Measurements from ENCODE around the gene GNAQ. TPM values are rescaled to one million over a fixed set of nuclear protein-coding genes. Genes with fewer than 3 reads are reported as not detected.
A peak's percentile ranks its signal among the peaks of the same experiment; 100 is the strongest.

The GNAQ gene
- total RNA-seq, 1 donor from 2014 or later, result 46.9 TPM

DNA sequence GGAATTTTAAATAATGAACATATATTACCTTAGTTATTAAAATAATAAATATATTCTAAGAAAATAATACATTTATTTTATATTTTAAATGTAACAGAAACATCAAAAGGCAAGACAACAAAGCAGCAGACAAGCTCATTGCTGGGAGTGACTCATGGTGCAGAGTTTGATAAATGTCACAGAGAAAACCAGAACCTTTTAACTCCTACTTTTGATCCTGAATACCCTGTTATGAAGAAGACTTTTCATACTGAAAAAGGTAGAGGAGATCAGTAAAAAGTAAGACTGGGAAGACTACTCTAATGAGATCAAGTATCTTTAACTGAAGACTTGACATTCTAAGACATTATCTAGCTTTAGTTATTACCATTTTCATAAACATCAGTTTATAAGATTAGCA is 284.4 kb downstream of the GNAQ start:
- Mint-ChIP-seq H3K36me3 (peaks cover 12% of the 10 kb centered on the region), H3K27me3 (ENCODE audit: low read depth) (no peaks in the 10 kb centered on the region), H3K27ac (no peak overlapping the region), H3K9me3 (peaks cover 12% of the 10 kb centered on the region), H3K4me1 (peaks cover 39% of the 10 kb centered on the region), H3K4me3 (no peak overlapping the region)
- TF ChIP-seq, protein P1, sequence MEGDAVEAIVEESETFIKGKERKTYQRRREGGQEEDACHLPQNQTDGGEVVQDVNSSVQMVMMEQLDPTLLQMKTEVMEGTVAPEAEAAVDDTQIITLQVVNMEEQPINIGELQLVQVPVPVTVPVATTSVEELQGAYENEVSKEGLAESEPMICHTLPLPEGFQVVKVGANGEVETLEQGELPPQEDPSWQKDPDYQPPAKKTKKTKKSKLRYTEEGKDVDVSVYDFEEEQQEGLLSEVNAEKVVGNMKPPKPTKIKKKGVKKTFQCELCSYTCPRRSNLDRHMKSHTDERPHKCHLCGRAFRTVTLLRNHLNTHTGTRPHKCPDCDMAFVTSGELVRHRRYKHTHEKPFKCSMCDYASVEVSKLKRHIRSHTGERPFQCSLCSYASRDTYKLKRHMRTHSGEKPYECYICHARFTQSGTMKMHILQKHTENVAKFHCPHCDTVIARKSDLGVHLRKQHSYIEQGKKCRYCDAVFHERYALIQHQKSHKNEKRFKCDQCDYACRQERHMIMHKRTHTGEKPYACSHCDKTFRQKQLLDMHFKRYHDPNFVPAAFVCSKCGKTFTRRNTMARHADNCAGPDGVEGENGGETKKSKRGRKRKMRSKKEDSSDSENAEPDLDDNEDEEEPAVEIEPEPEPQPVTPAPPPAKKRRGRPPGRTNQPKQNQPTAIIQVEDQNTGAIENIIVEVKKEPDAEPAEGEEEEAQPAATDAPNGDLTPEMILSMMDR (IDR thresholded peaks at IDR 0.05; ENCODE audit: unreplicated experiment), result no peak
- no peak for DNase-seq (ENCODE audit: low spot score in 2 of 2, unreplicated experiment in 2 of 2)

DNA sequence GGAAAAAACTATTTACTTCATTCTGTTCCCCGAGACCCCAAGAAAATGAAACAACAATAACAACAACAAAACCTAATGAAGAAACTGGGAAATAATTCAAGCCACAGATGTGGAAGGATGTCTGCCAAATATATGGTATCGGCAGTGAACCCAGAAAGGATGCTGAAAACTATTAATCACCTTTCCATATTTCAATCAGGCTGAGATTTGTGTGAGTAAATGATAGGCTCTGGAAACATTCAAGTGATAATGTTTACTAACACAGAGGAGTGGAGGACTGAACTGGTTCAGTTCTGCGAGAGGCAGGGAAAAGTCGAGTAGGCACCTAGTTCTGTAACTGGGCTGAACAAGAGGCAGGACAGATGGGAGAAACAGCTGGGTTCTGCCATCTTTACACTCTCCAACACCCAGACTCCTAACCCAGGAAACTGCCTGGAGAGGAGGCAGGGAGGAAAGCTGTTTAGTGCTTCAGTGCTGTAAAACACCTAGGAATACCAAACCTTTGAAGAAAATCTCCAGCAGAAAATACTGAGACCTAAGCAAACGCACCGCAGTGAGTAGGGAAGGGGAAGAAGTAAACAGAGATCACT is 286.7 kb downstream of the GNAQ start:
- Mint-ChIP-seq H3K4me3 (no peak overlapping the region), H3K27me3 (ENCODE audit: low read depth) (no peaks in the 10 kb centered on the region), H3K4me1 (peaks cover 21% of the 10 kb centered on the region), H3K36me3 (peaks cover 12% of the 10 kb centered on the region), H3K9me3 (peaks cover 12% of the 10 kb centered on the region), H3K27ac (no peak overlapping the region)
- TF ChIP-seq, protein P1 (IDR thresholded peaks at IDR 0.05; ENCODE audit: unreplicated experiment), result no peak
- no peak for DNase-seq (ENCODE audit: low spot score in 2 of 2, unreplicated experiment in 2 of 2)

DNA sequence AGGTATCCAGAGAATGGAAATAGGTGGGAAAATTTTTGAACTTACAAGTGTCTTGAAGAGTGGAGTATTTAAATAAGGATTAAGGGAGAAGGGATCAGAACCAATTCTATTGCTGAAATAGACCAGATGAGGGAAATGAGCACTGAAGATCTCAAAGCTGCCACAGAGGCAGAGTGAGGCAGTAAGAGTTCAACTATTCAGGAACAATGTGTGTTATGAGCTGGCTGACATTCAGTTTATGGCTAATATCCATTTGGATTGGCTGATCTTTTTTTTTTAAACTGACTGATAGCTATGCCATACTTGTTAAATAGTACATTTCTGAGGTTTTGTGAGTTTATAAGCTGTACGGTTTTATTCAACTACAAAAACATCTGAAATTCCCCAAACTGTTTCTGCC is 288.2 kb downstream of the GNAQ start:
- Mint-ChIP-seq H3K4me1 (peaks cover 24% of the 10 kb centered on the region), H3K36me3 (peaks cover 12% of the 10 kb centered on the region), H3K27ac (no peak overlapping the region), H3K4me3 (no peak overlapping the region), H3K27me3 (ENCODE audit: low read depth) (no peaks in the 10 kb centered on the region), H3K9me3 (peaks cover 12% of the 10 kb centered on the region)
- no peak for DNase-seq (ENCODE audit: low spot score in 2 of 2, unreplicated experiment in 2 of 2)
- TF ChIP-seq, protein P1 (IDR thresholded peaks at IDR 0.05; ENCODE audit: unreplicated experiment), result no peak

DNA sequence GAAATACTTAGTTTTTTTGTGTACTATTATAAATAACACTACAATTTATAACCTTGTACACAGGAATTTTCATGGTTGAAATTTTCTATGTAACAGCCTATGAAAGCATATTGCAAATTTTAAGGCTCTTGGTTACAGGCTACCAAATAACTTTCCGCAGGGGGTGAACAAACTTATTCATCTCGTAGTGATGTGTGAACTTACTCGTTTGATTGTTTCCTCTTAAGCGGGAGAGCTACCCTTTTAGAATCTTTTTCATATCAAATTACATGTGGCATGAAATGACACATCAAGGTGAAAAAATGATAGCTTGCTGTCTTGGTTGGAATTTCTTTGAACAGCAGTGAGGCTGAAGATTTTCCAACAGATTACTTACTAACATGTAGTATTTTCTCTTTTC is 292.7 kb downstream of the GNAQ start:
- no peak for DNase-seq (ENCODE audit: low spot score in 2 of 2, unreplicated experiment in 2 of 2)
- no peaks in the 10 kb centered on the region for H3K9me3 Mint-ChIP-seq
- H3K27me3 Mint-ChIP-seq (ENCODE audit: low read depth), result no peaks in the 10 kb centered on the region
- H3K36me3 Mint-ChIP-seq, result no peaks in the 10 kb centered on the region
- no peak overlapping the region for H3K27ac Mint-ChIP-seq
- TF ChIP-seq, protein P1 (IDR thresholded peaks at IDR 0.05; ENCODE audit: unreplicated experiment), result no peak
- H3K4me3 Mint-ChIP-seq, result no peak overlapping the region
- peaks cover 33% of the 10 kb centered on the region for H3K4me1 Mint-ChIP-seq

DNA sequence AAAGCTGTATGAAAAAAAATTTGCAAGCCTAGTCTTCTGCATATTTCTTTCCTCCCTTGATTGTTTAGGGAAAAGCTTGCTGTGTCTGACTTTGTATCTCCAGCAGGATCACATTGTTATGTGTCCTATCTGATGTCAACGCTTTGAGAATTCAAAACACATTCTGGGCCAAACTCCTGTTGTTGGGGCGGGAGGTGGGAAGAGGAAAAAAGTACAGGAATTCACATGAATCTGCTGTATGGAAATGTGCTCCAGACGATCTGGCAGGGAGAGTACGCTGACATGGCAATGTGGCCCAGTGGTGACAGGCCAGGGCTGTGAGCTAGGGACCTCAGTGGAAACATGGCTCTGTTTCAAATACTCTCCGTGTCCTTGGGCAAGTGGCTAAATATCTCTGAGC is 296.1 kb downstream of the GNAQ start:
- Mint-ChIP-seq H3K27me3 (ENCODE audit: low read depth) (no peaks in the 10 kb centered on the region), H3K36me3 (peaks cover 5% of the 10 kb centered on the region), H3K9me3 (no peaks in the 10 kb centered on the region), H3K4me3 (no peak overlapping the region), H3K27ac (peak overlapping the region; percentile 88), H3K4me1 (peaks cover 40% of the 10 kb centered on the region)
- DNase-seq (ENCODE audit: low spot score in 2 of 2, unreplicated experiment in 2 of 2), result no peak
- TF ChIP-seq, protein P1 (IDR thresholded peaks at IDR 0.05; ENCODE audit: unreplicated experiment), result no peak

DNA sequence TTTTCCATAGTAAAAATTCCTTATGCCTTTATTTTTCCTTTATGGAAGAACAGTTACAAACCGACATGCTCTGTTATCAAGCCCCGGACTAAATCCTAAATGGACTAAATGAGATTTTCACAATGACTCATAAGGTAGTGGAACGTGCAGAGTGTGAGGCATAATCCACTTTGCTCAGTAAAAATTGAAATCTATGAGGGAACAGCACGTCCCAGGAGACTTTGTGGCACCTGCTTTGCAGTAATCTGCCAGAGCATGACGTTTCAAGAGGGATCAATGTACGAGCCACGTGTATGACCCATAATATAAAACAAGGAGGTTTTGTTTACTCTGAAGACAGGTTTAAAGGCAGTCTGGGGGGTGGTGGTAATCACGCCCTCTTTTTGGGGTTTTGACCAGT is 299.7 kb downstream of the GNAQ start:
- no peak overlapping the region for H3K4me3 Mint-ChIP-seq
- H3K9me3 Mint-ChIP-seq, result no peaks in the 10 kb centered on the region
- peaks cover 30% of the 10 kb centered on the region for H3K4me1 Mint-ChIP-seq
- H3K27me3 Mint-ChIP-seq (ENCODE audit: low read depth), result no peaks in the 10 kb centered on the region
- no peak overlapping the region for H3K27ac Mint-ChIP-seq
- no peak for DNase-seq (ENCODE audit: low spot score in 2 of 2, unreplicated experiment in 2 of 2)
- TF ChIP-seq, protein P1 (IDR thresholded peaks at IDR 0.05; ENCODE audit: unreplicated experiment), result no peak
- H3K36me3 Mint-ChIP-seq, result peaks cover 20% of the 10 kb centered on the region
